PC-9 (cell line): ENCODE results near the gene ZDHHC15. TPM values are rescaled to one million over a fixed set of nuclear protein-coding genes. Genes with fewer than 3 reads are reported as not detected.

Experiments used
- total RNA-seq: library from RNA; stranded (reverse); gene quantifications from 2 replicates; pipeline ENCODE4 v1.2.3, GENCODE V29; 2021

Gene ZDHHC15
- total RNA-seq, 1 experiment from 2014 or later: not detected

Other genes starting within 250 kb of the ZDHHC15 start
- gene UPRT, start 249.0 kb downstream of the ZDHHC15 start, total RNA-seq: 4.1 and 5.1 TPM in 2 replicates